ENCODE results near the gene SHLD2. TPM values are rescaled to one million over a fixed set of nuclear protein-coding genes. Genes with fewer than 3 reads are reported as not detected.
"Not testable (repeated sequence)": the region's sequence is repeated elsewhere in the genome, so short reads cannot be mapped to it uniquely, and the experiment has no call there.

Gene SHLD2
- total RNA-seq, 1 donor from 2014 or later = 8.4 TPM

DNA sequence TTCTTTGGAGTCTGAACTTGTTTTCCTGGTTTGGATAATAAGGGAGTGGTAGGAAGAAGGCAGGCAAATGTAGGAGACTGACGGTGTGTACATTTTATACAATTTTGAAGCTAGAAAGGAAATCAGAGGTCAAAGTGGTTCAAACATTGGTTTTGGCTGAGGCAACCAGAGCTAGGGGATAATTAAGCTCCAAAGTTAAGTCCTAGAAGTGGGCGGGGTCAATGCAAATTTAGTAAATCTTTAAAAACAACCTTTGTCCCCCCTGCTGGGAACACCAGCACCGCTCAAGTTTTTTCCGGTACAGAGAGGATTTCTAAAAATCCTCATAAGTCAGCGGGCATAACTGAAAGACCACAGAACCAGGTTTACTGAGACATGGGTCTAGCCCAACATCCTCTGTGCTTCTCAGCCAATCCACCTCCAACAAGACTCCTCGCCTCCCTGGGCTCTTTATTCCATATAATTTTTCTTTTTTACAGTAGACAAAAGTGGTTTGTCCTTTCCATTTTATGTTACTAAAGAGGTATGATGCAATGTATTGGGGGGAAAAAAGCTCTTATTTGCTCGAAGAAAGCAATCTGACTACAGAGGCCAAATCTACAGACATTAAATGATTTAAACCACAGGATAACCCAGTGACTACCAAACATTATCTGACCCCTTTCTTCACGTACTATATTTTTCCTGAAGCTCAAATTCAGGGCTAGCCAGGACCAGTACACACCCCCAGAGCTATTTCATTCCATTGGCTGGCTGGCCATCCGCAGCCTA, 2.0 kb upstream of the SHLD2 start:
- peaks cover 68% of the 10 kb centered on the region for H3K4me1 ChIP-seq
- H3K4me3 ChIP-seq = peak overlapping the region; percentile 83
- H3K9me3 ChIP-seq (replicated peaks) = no peaks in the 10 kb centered on the region
- DNase-seq = no peak
- peak overlapping the region; percentile 99 for H3K27ac ChIP-seq (replicated peaks)
- intact Hi-C loops (cut with micrococcal nuclease) = no loop called here
- H3K27me3 ChIP-seq (ENCODE audit: low read depth) = no peaks in the 10 kb centered on the region
- TF ChIP-seq, protein P1, sequence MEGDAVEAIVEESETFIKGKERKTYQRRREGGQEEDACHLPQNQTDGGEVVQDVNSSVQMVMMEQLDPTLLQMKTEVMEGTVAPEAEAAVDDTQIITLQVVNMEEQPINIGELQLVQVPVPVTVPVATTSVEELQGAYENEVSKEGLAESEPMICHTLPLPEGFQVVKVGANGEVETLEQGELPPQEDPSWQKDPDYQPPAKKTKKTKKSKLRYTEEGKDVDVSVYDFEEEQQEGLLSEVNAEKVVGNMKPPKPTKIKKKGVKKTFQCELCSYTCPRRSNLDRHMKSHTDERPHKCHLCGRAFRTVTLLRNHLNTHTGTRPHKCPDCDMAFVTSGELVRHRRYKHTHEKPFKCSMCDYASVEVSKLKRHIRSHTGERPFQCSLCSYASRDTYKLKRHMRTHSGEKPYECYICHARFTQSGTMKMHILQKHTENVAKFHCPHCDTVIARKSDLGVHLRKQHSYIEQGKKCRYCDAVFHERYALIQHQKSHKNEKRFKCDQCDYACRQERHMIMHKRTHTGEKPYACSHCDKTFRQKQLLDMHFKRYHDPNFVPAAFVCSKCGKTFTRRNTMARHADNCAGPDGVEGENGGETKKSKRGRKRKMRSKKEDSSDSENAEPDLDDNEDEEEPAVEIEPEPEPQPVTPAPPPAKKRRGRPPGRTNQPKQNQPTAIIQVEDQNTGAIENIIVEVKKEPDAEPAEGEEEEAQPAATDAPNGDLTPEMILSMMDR (IDR thresholded peaks at IDR 0.05; ENCODE audit: borderline replicate concordance) = no peak
- H3K36me3 ChIP-seq = peaks cover 8% of the 10 kb centered on the region

DNA sequence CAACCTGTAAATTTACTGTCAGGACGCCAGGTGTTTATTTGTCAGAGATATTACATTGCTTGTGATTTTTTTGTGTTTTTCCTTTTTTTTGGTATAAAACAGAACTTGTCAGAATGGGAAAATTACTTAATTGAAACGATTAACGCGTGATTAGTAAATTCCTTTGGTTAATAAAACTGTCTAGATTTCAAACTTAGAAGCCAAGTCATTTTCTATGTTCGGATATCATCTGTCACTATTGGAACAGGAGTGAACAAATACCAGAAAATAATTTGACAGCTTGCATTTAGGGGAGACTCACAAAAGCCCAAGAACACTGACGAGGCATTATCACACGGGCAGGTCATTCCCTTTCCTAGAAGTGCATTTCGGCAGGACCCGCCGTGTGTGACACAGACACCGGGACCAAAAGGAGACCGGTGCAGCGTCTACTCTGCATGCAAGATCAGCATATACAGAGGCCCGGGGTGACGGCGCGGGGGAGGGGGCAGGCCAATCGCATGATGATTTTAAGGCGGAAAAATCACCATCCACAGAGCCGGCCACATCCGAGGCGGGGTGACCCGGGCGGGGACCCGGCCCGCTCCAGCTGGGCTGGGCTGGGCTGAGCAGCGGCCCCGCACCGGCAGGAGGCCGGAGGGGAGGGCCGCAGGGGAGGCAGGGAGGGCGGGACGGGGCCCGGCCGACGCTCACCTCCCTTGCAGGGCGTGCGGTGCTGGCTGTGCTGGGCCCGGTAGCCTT, 1.2 kb upstream of the SHLD2 start:
- peaks cover 64% of the 10 kb centered on the region for H3K4me1 ChIP-seq
- H3K36me3 ChIP-seq = peaks cover 10% of the 10 kb centered on the region
- H3K27me3 ChIP-seq (ENCODE audit: low read depth) = no peaks in the 10 kb centered on the region
- peak; percentile 63 for DNase-seq
- H3K27ac ChIP-seq (replicated peaks) = peak overlapping the region; percentile 99
- intact Hi-C loops (cut with micrococcal nuclease) = no loop called here
- peak overlapping the region; percentile 83 for H3K4me3 ChIP-seq
- no peaks in the 10 kb centered on the region for H3K9me3 ChIP-seq (replicated peaks)
- TF ChIP-seq, protein P1 (IDR thresholded peaks at IDR 0.05; ENCODE audit: borderline replicate concordance) = no peak

DNA sequence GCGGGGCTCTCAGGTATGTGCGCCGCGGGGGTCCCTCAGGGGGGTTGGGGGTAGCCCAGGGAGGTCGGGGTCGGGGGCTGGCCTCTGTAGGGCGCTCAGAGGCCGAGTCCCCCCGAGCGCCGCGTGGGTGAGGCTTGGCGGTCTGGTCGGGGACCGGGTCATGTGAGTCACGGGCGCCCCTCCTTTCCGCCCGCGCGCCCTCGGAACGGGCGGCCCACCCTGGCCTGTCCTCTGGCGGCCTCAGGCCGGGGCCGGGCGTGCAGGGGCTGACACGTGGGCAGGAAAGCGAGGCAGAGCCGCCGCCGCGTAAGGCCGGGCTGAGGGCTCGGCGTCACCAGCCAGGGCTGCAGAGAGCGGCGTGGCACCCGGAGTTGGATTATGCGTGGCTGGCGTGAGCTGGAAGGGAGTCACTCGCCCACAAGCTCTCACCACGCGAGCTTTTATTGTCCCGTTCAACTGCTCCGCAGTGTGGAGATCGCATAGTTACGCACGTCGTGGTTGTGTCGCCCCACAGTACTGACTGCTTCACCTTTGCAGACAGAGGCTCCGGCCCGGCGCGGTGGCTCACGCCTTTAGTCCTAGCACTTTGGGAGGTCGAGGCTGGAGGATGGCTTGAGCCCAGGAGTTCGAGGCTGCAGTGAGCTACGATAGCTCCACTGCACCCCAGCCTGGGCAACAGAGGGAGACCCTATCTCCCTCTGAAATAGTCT, 385 bp downstream of the SHLD2 start:
- Histone ChIP-seq H3K4me1 (peaks cover 50% of the 10 kb centered on the region), H3K9me3 (replicated peaks) (no peaks in the 10 kb centered on the region), H3K36me3 (peaks cover 22% of the 10 kb centered on the region), H3K27me3 (ENCODE audit: low read depth) (no peaks in the 10 kb centered on the region), H3K27ac (replicated peaks) (peak overlapping the region; percentile 99), H3K4me3 (peak overlapping the region; percentile 83)
- peak; percentile 85 for DNase-seq
- intact Hi-C loops (cut with micrococcal nuclease) = no loop called here
- TF ChIP-seq, protein P1 (IDR thresholded peaks at IDR 0.05; ENCODE audit: borderline replicate concordance) = no peak

DNA sequence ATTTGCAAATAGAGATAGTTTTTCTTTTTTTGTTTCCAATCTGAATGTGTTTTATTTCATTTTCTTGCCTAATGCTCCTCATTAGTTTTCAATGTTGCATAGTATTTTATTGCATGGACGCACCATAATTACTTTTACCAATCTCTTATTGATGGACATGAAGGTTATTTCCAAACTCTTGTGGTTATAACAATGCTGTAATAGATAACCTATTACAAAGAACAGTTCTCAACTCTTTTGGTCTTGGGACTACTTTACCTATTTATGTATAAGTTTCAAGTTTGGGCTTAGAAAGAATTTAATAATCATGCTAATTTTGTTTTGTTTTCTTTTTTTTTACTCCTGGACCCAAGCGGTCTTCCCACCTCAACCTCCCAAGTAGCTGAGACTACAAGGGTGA, 7.0 kb downstream of the SHLD2 start:
- H3K4me1 ChIP-seq = no peaks in the 10 kb centered on the region
- H3K27ac ChIP-seq (replicated peaks) = no peak overlapping the region
- H3K27me3 ChIP-seq (ENCODE audit: low read depth) = no peaks in the 10 kb centered on the region
- TF ChIP-seq, protein P1 (IDR thresholded peaks at IDR 0.05; ENCODE audit: borderline replicate concordance) = no peak
- no peak for DNase-seq
- intact Hi-C loops (cut with micrococcal nuclease) = no loop called here
- peaks cover 53% of the 10 kb centered on the region for H3K36me3 ChIP-seq
- H3K4me3 ChIP-seq = no peak overlapping the region
- H3K9me3 ChIP-seq (replicated peaks) = no peaks in the 10 kb centered on the region

DNA sequence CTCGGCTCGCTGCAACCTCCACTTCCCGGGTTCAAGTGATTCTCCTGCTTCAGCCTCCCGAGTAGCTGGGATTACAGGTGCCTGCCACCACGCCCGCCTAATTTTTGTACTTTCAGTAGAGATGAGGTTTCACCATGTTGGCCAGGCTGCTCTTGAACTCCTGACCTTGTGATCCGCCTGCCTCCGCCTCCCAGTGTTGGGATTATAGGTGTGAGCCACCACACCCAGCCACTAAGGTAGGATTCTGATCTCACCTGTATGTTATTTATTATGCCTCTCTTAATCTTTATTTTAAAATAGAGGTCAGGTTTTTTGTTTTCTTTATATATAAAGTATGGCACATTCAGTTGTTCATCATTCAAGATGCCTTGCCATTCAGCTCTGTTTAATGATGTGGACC, 9.7 kb downstream of the SHLD2 start:
- DNase-seq; H3K27ac ChIP-seq (replicated peaks); H3K9me3 ChIP-seq (replicated peaks); H3K4me1 ChIP-seq; intact Hi-C loops (cut with micrococcal nuclease); H3K4me3 ChIP-seq; H3K27me3 ChIP-seq (ENCODE audit: low read depth): not testable (repeated sequence)
- H3K36me3 ChIP-seq = peaks cover 46% of the 10 kb centered on the region
